AG09319 (cell line): ENCODE measurements around the gene TRIM17.

Experiments
- DNase-seq: peaks from one replicate; pipeline ENCODE4 v3.0.0-alpha.2; 2010; ENCODE audit warnings: low read depth; ENCODE audit errors: extremely low read depth
- CTCF ChIP-seq: IDR thresholded peaks from 2 replicates; pipeline ENCODE4 v1.5.1; 2011; ENCODE audit warnings: low read depth, mild to moderate bottlenecking, inconsistent platforms, low read length, moderate library complexity

TRIM17 gene

GRCh38 chr1:228424685-228425660, 8.3 kb upstream of the TRIM17 start:
- no peak for TF ChIP-seq CTCF

GRCh38 chr1:228423404-228424053, 6.9 kb upstream of the TRIM17 start:
- no peak for TF ChIP-seq CTCF
- DNase-seq = no peak

More at GRCh38 chr1:228424685-228425660, 8.3 kb upstream of the TRIM17 start:
- DNase-seq = no peak

- DNase-seq = no peak
- TF ChIP-seq CTCF = no peak
Measured at GRCh38 chr1:228420968-228421826, 4.5 kb upstream of the TRIM17 start.

GRCh38 chr1:228417483-228418203, 982 bp upstream of the TRIM17 start:
- TF ChIP-seq CTCF = no peak
- no peak for DNase-seq

GRCh38 chr1:228417061-228417460, 400 bp upstream of the TRIM17 start:
- DNase-seq = no peak
- no peak for TF ChIP-seq CTCF

GRCh38 chr1:228415853-228416216, 826 bp downstream of the TRIM17 start:
- DNase-seq = no peak
- TF ChIP-seq CTCF = no peak
